SK-N-SH treated with all-trans-retinoic acid at 6 μM for 48 hours (cell line): ENCODE data around the gene KRT7.

Source experiments
- ARNTL ChIP-seq: fragments of 450-650 bp; formaldehyde crosslinking; IDR thresholded peaks from 2 replicates; pipeline ENCODE4 v1.5.0; 2020; ENCODE audit warnings: low read depth, mild to moderate bottlenecking, moderate library complexity, borderline replicate concordance
- CREB5 ChIP-seq: fragments of 250-450 bp; sonication (Bioruptor Pico); IDR thresholded peaks from 2 replicates; pipeline ENCODE4 v1.5.1; 2020; ENCODE audit warnings: low read depth, mild to moderate bottlenecking, moderate library complexity
- CSDC2 ChIP-seq: fragments of 250-450 bp; sonication (Bioruptor Pico); IDR thresholded peaks from 2 replicates; pipeline ENCODE4 v1.5.0; 2020; ENCODE audit warnings: mild to moderate bottlenecking, moderate library complexity
- CSRNP3 ChIP-seq: fragments of 250-450 bp; sonication (Bioruptor Pico); IDR thresholded peaks from 2 replicates; pipeline ENCODE4 v1.5.1; 2021; ENCODE audit warnings: mild to moderate bottlenecking, moderate library complexity
- GLIS3 ChIP-seq: fragments of 250-450 bp; sonication (Bioruptor Pico); IDR thresholded peaks from 2 replicates; pipeline ENCODE4 v1.5.0; 2020; ENCODE audit warnings: mild to moderate bottlenecking, moderate library complexity
- ISL1 ChIP-seq: fragments of 250-450 bp; sonication (Bioruptor Pico); IDR thresholded peaks from 2 replicates; pipeline ENCODE4 v2.1.2; 2022; ENCODE audit warnings: mild to moderate bottlenecking, moderate library complexity
- PATZ1 ChIP-seq: fragments of 250-450 bp; sonication (Bioruptor Pico); IDR thresholded peaks from 2 replicates; pipeline ENCODE4 v1.8.0; 2020; ENCODE audit warnings: mild to moderate bottlenecking, moderate library complexity, borderline replicate concordance
- RARB ChIP-seq: fragments of 250-450 bp; sonication (Bioruptor Pico); IDR thresholded peaks from 2 replicates; pipeline ENCODE4 v1.8.0; 2021; ENCODE audit warnings: mild to moderate bottlenecking, moderate library complexity
- TCF4 ChIP-seq: fragments of 250-450 bp; sonication (Bioruptor Pico); IDR thresholded peaks from 2 replicates; pipeline ENCODE4 v1.8.0; 2021; ENCODE audit warnings: mild to moderate bottlenecking, moderate library complexity, borderline replicate concordance
- TOX ChIP-seq: fragments of 250-450 bp; sonication (Bioruptor Pico); IDR thresholded peaks from 2 replicates; pipeline ENCODE4 v1.8.0; 2021; ENCODE audit warnings: mild to moderate bottlenecking, moderate library complexity, borderline replicate concordance
- TSHZ2 ChIP-seq: fragments of 250-450 bp; sonication (Bioruptor Pico); IDR thresholded peaks from 2 replicates; pipeline ENCODE4 v1.5.0; 2020; ENCODE audit warnings: mild to moderate bottlenecking, moderate library complexity
- ZFP3 ChIP-seq: fragments of 250-450 bp; sonication (Bioruptor Pico); IDR thresholded peaks from 2 replicates; pipeline ENCODE4 v1.5.0; 2020; ENCODE audit warnings: mild to moderate bottlenecking, moderate library complexity
- ZFP30 ChIP-seq: fragments of 450-650 bp; formaldehyde crosslinking; IDR thresholded peaks from 2 replicates; pipeline ENCODE4 v1.5.0; 2022; ENCODE audit warnings: mild to moderate bottlenecking, moderate library complexity
- ZNF565 ChIP-seq: fragments of 450-650 bp; formaldehyde crosslinking; conservative IDR thresholded peaks from 2 replicates; pipeline ENCODE4 v1.5.0; 2020; ENCODE audit warnings: low read depth, mild to moderate bottlenecking, moderate library complexity

- TF ChIP-seq CSRNP3 (CRISPR knock-in tag) (no peak), ARNTL (CRISPR knock-in tag) (no peak), PATZ1 (CRISPR knock-in tag) (no peak), RARB (CRISPR knock-in tag) (no peak), ZFP30 (CRISPR knock-in tag) (no peak), ISL1 (CRISPR knock-in tag) (no peak), TSHZ2 (CRISPR knock-in tag) (no peak), ZFP3 (CRISPR knock-in tag) (no peak), CSDC2 (CRISPR knock-in tag) (no peak), ZNF565 (CRISPR knock-in tag) (no peak), TCF4 (CRISPR knock-in tag) (no peak), GLIS3 (CRISPR knock-in tag) (no peak), CREB5 (no peak), TOX (no peak)
Observed at GRCh38 chr12:52263761-52264434, 30.9 kb downstream of the KRT7 start.
